Measurements from ENCODE around the gene FARSA. TPM values are rescaled to one million over a fixed set of nuclear protein-coding genes. Genes with fewer than 3 reads are reported as not detected.

Gene FARSA
- total RNA-seq, 6 experiments from 2014 or later, result 87.8 to 101 (median 90.4) TPM

- H3K9me3 Mint-ChIP-seq, result peaks cover 15% of the 10 kb centered on the region
- DNase-seq, result peak; percentile 31
- peaks cover 12% of the 10 kb centered on the region for H3K36me3 Mint-ChIP-seq (ENCODE audit: low read depth)
- H3K27ac Mint-ChIP-seq, result no peak overlapping the region
- H3K27me3 Mint-ChIP-seq (ENCODE audit: insufficient read depth), result peaks cover 4% of the 10 kb centered on the region
- no peaks in the 10 kb centered on the region for H3K4me1 Mint-ChIP-seq (ENCODE audit: low read depth)
- H3K4me3 Mint-ChIP-seq, result no peak overlapping the region
- no peak for TF ChIP-seq CTCF (IDR thresholded peaks at IDR 0.05)
These were observed 60.3 kb downstream of the FARSA start for GRCh38 chr19:12872941-12873890.

Small RNA genes lying within 50 kb of the gene (microRNA-seq; reads per million reads assigned to microRNA genes)
- gene MIR5695 (not detected), gene MIR6515 (4.6 reads per million)

Other genes starting within 250 kb of the FARSA start
- not detected for gene GNG14, start 245.7 kb downstream of the FARSA start, total RNA-seq (2021; fragmentation: NEBNext Ultra II Directional; extraction: Animal tissue kit (Norgen Biotek cat#: 25700))
- 1 to 10 TPM; 4.5 to 7.1 (median 5.4) TPM for gene FBXW9, start 237.1 kb downstream of the FARSA start, total RNA-seq (2021; fragmentation: NEBNext Ultra II Directional; extraction: Animal tissue kit (Norgen Biotek cat#: 25700))
- 10 to 100 TPM; 56.8 to 78.7 (median 66.0) TPM for gene TNPO2, start 209.8 kb downstream of the FARSA start, total RNA-seq (2021; fragmentation: NEBNext Ultra II Directional; extraction: Animal tissue kit (Norgen Biotek cat#: 25700))
- gene TRIR, start 199.0 kb downstream of the FARSA start, total RNA-seq (2021; fragmentation: NEBNext Ultra II Directional; extraction: Animal tissue kit (Norgen Biotek cat#: 25700)), result 100 to 1,000 TPM; 147 to 189 (median 176) TPM
- gene GET3, start 196.2 kb downstream of the FARSA start, total RNA-seq (2021; fragmentation: NEBNext Ultra II Directional; extraction: Animal tissue kit (Norgen Biotek cat#: 25700)), result 100 to 1,000 TPM in 5 of 6 experiments, 10 to 100 TPM in 1; 97.0 to 116 (median 107) TPM
- not detected for gene BEST2, start 181.9 kb downstream of the FARSA start, total RNA-seq (2021; fragmentation: NEBNext Ultra II Directional; extraction: Animal tissue kit (Norgen Biotek cat#: 25700))
- gene HOOK2, start 158.2 kb downstream of the FARSA start, total RNA-seq (2021; fragmentation: NEBNext Ultra II Directional; extraction: Animal tissue kit (Norgen Biotek cat#: 25700)), result 10 to 100 TPM; 10.5 to 13.8 (median 11.5) TPM
- 10 to 100 TPM; 52.1 to 89.2 (median 83.8) TPM for gene JUNB, start 142.2 kb downstream of the FARSA start, total RNA-seq (2021; fragmentation: NEBNext Ultra II Directional; extraction: Animal tissue kit (Norgen Biotek cat#: 25700))
- 100 to 1,000 TPM; 214 to 269 (median 229) TPM for gene PRDX2, start 131.9 kb downstream of the FARSA start, total RNA-seq (2021; fragmentation: NEBNext Ultra II Directional; extraction: Animal tissue kit (Norgen Biotek cat#: 25700))
- gene THSD8, start 131.6 kb downstream of the FARSA start, total RNA-seq (2021; fragmentation: NEBNext Ultra II Directional; extraction: Animal tissue kit (Norgen Biotek cat#: 25700)), result 10 to 100 TPM; 14.1 to 30.3 (median 25.6) TPM
- 10 to 100 TPM; 17.9 to 43.2 (median 37.7) TPM for gene RNASEH2A, start 127.1 kb downstream of the FARSA start, total RNA-seq (2021; fragmentation: NEBNext Ultra II Directional; extraction: Animal tissue kit (Norgen Biotek cat#: 25700))
- gene RTBDN, start 99.1 kb downstream of the FARSA start, total RNA-seq (2021; fragmentation: NEBNext Ultra II Directional; extraction: Animal tissue kit (Norgen Biotek cat#: 25700)), result not detected
- gene MAST1, start 95.2 kb downstream of the FARSA start, total RNA-seq (2021; fragmentation: NEBNext Ultra II Directional; extraction: Animal tissue kit (Norgen Biotek cat#: 25700)), result under 1 TPM in 3 of 6 experiments, not detected in 3; 0.09 to 0.34 (median 0.26) TPM
- gene DNASE2, start 52.3 kb downstream of the FARSA start, total RNA-seq (2021; fragmentation: NEBNext Ultra II Directional; extraction: Animal tissue kit (Norgen Biotek cat#: 25700)), result 10 to 100 TPM; 26.0 to 33.5 (median 28.4) TPM
- gene KLF1, start 46.5 kb downstream of the FARSA start, total RNA-seq (2021; fragmentation: NEBNext Ultra II Directional; extraction: Animal tissue kit (Norgen Biotek cat#: 25700)), result not detected
- 10 to 100 TPM; 20.6 to 24.6 (median 21.1) TPM for gene GCDH, start 42.6 kb downstream of the FARSA start, total RNA-seq (2021; fragmentation: NEBNext Ultra II Directional; extraction: Animal tissue kit (Norgen Biotek cat#: 25700))
- 1 to 10 TPM in 3 of 6 experiments, under 1 TPM in 3; 0.28 to 1.7 (median 0.91) TPM for gene SYCE2, start 14.4 kb downstream of the FARSA start, total RNA-seq (2021; fragmentation: NEBNext Ultra II Directional; extraction: Animal tissue kit (Norgen Biotek cat#: 25700))
- 1,000 to 10,000 TPM; 1,716 to 2,461 (median 2,371) TPM for gene CALR, start 4.9 kb upstream of the FARSA start, total RNA-seq (2021; fragmentation: NEBNext Ultra II Directional; extraction: Animal tissue kit (Norgen Biotek cat#: 25700))
- 100 to 1,000 TPM; 108 to 140 (median 129) TPM for gene RAD23A, start 12.2 kb upstream of the FARSA start, total RNA-seq (2021; fragmentation: NEBNext Ultra II Directional; extraction: Animal tissue kit (Norgen Biotek cat#: 25700))
- gene GADD45GIP1, start 23.5 kb upstream of the FARSA start, total RNA-seq (2021; fragmentation: NEBNext Ultra II Directional; extraction: Animal tissue kit (Norgen Biotek cat#: 25700)), result 10 to 100 TPM; 34.3 to 54.3 (median 46.9) TPM
- gene DAND5, start 35.9 kb upstream of the FARSA start, total RNA-seq (2021; fragmentation: NEBNext Ultra II Directional; extraction: Animal tissue kit (Norgen Biotek cat#: 25700)), result not detected
- 100 to 1,000 TPM; 129 to 161 (median 142) TPM for gene NFIX, start 61.8 kb upstream of the FARSA start, total RNA-seq (2021; fragmentation: NEBNext Ultra II Directional; extraction: Animal tissue kit (Norgen Biotek cat#: 25700))
- gene LYL1, start 169.1 kb upstream of the FARSA start, total RNA-seq (2021; fragmentation: NEBNext Ultra II Directional; extraction: Animal tissue kit (Norgen Biotek cat#: 25700)), result 1 to 10 TPM; 1.5 to 5.1 (median 4.2) TPM
- 10 to 100 TPM; 36.3 to 49.9 (median 39.6) TPM for gene TRMT1, start 183.0 kb upstream of the FARSA start, total RNA-seq (2021; fragmentation: NEBNext Ultra II Directional; extraction: Animal tissue kit (Norgen Biotek cat#: 25700))
- 100 to 1,000 TPM; 126 to 146 (median 139) TPM for gene NACC1, start 184.6 kb upstream of the FARSA start, total RNA-seq (2021; fragmentation: NEBNext Ultra II Directional; extraction: Animal tissue kit (Norgen Biotek cat#: 25700))
- gene STX10, start 216.7 kb upstream of the FARSA start, total RNA-seq (2021; fragmentation: NEBNext Ultra II Directional; extraction: Animal tissue kit (Norgen Biotek cat#: 25700)), result 10 to 100 TPM; 48.5 to 63.4 (median 54.0) TPM
- 10 to 100 TPM; 68.9 to 91.2 (median 87.7) TPM for gene IER2, start 216.7 kb upstream of the FARSA start, total RNA-seq (2021; fragmentation: NEBNext Ultra II Directional; extraction: Animal tissue kit (Norgen Biotek cat#: 25700))

All from HFFc6 (cell line).